Stimulated activated CD4-positive, alpha-beta T cell treated with anti-CD3 and anti-CD28 coated beads, TNF-alpha, amount 100 ng/mL, for 48 hours (primary cell): Measurements from ENCODE around the gene ZKSCAN4.

Experiments used
- DNase-seq, 3 donors: peaks; one replicate each; pipeline ENCODE4 v3.0.0-alpha.2; 2020; ENCODE audit warnings: low read depth in 3 of 3

The ZKSCAN4 gene

DNA sequence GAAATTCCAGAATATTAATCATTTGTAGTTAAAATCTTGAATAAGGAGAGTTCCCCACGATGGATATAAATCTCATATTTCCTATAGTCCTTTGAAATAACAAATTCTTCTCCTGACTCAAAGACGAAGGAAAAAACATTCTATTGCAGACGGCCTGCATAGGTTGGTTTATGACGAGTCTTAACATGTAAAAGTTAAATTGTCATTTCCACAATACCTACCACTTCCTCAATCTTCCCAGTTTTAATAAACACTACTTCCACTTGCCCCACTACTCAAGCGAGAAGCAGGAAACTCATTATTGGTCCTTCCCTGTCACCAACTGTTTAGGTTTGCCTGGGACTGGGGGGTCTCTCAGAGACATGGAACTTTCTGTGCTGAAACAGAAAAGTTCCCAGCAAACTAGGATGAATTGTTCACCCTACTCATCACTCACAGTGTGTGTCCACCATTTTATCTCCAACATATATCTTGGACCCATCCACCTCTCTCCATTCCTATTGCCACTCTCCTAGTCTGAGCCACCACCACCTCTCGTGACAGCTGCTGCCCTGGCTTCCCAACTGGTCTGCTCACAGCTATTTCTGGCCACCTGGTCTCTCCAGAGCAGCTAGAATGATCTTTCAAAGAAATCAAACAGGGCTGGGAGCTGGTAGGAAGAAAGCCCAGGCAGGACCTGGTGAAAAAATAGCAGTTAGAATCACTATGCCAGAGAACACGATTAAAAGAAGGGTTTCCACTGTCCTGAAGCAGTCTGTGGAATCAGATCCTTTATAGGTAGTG lies 42.1 kb downstream of the ZKSCAN4 start:
- DNase-seq: no peak

GRCh38 chr6:28208111-28208659 lies 43.9 kb downstream of the ZKSCAN4 start:
- DNase-seq: no peak

DNA sequence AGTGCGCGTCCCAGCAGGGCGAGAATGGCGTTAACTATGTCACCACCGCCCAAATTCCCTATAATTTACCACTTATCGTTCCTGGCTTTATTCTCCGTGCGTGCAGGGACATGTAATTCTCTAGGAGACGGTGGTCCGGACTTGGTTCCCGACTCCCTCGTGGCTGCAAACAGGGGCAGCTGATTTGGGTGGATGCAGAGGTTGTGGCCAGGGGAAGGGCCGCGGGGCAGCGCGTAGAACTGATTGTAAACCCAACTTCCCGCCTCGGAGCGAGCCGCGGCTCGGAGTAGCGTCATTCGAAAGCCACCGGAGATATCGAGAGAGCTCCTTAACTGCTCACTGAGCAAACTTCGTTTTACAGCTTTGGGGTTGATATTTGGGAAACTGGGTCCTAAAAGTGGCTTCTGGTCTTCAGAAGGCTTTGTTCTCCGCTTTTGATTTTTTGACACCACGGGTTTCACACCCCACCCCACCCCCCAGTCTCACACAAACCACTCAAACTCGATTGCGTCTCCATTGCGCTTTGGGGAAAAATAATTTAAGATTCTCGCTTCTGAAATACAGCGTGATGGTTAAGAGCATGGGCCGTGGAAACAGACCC lies 44.5 kb downstream of the ZKSCAN4 start:
- DNase-seq: no peak

GRCh38 chr6:28206928-28207509 lies 45.0 kb downstream of the ZKSCAN4 start:
- no peak for DNase-seq

GRCh38 chr6:28206527-28206926 lies 45.5 kb downstream of the ZKSCAN4 start:
- DNase-seq: no peak

DNA sequence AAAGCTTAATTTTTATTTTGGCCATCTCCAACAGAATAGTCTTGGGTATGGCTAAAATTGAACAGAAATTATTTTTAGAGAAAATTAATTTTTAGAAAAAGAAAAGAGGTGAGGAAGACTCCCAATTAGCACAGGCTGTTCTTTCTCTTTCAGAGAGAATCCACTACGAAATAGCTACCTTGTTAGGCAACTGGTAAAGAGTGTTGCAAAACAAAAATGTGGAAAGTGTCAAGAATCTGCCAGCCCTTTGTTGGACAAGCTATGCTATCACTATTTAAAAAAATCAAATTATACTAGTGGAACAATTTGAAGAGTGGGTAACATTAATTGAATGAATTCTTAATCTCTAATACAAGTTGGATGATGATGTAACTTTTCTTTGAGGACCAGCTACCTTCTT lies 46.2 kb downstream of the ZKSCAN4 start:
- no peak for DNase-seq

DNA sequence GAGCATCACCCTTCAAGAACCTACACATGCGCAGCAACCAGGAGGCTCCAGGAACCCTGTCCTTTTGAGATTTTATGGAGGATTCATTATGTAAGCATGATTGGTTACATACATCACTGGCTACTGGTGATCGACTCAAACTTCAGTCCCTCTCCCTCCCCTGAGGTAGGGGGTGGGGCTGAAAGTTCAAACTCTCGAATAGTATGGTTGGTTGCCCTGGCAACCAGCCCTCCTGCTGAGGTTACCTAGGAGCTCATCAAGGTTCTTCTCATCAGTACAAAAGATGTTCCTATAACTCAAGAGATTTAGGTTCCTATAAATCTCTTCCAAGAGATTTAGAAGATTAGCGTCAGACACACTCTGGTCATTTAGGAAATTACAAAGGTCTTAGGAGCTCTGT lies 48.9 kb downstream of the ZKSCAN4 start:
- DNase-seq: no peak

DNA sequence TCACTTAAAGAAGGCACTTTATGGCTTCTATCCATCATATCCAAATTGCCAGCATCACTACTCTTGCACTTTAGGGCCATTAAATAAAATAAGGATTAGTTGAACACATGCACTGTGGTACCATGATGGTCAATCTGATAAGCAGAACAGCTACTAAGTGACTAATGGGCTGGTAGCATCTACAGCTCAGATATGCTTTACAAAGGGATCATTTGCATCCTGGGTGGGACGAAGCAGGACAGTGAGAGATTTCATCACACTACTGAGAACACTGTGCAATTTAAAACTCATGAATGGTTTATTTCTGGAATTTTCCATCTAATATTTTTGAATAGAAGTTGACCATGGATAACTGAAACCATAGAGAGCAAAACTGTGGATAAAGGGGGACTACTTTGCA lies 52.0 kb downstream of the ZKSCAN4 start:
- DNase-seq: no peak
